DND-41 (cell line): Measurements from ENCODE around the gene CENPN.

Source experiments
- EZH2 ChIP-seq: IDR thresholded peaks from 3 replicates; pipeline ENCODE4 v1.6.1; 2012; ENCODE audit warnings: borderline replicate concordance, low read depth, mild to moderate bottlenecking, moderate library complexity, low read length, inconsistent platforms; ENCODE audit not compliant: severe bottlenecking
- TF ChIP-seq, protein P1 (sequence below): IDR thresholded peaks from 2 replicates; pipeline ENCODE4 v1.5.1; 2012; ENCODE audit warnings: borderline replicate concordance, low read length, moderate library complexity, mild to moderate bottlenecking; ENCODE audit not compliant: poor library complexity, severe bottlenecking; ENCODE audit errors: extremely low read depth

DNA sequence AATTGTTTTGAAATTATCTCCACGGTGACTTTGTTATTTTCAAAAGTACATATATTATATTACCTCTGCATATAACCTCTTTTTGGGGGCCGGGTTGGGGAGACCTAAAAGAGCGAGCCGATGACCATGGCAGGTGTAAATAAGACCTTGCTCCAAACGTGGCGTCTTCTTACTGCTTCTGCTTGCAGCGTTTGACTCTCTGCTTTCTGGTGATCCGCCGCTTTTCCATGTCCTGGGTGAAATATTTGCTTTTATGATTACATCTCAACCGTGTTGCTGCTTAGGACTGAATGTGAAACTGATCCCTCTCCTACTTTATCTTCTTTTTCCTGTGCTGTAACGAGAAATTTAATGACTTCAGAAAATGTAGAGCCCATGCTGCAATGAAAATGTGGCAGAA, 46.7 kb downstream of the CENPN start:
- TF ChIP-seq, protein P1, sequence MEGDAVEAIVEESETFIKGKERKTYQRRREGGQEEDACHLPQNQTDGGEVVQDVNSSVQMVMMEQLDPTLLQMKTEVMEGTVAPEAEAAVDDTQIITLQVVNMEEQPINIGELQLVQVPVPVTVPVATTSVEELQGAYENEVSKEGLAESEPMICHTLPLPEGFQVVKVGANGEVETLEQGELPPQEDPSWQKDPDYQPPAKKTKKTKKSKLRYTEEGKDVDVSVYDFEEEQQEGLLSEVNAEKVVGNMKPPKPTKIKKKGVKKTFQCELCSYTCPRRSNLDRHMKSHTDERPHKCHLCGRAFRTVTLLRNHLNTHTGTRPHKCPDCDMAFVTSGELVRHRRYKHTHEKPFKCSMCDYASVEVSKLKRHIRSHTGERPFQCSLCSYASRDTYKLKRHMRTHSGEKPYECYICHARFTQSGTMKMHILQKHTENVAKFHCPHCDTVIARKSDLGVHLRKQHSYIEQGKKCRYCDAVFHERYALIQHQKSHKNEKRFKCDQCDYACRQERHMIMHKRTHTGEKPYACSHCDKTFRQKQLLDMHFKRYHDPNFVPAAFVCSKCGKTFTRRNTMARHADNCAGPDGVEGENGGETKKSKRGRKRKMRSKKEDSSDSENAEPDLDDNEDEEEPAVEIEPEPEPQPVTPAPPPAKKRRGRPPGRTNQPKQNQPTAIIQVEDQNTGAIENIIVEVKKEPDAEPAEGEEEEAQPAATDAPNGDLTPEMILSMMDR = no peak
- no peak for TF ChIP-seq EZH2
